ENCODE measurements around the gene GLIS1.

DNA sequence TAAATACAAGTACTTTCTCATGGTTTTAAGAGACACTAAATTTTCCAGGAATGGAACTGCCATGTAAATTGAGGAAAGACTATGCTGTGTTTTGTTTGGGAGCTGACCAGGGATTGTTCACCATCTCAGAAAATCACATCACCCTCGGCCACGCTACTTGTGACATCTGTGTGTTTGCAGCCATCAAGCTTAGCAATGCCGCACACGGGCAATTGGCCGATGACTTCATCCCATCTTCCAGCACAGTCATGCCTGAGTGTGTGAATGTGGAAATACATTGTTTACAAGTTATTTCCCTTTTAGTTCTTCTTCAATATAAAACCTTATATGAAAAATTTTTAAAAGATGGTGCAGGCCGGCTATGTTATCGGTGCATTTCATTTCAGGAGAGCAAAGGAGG is 121.6 kb downstream of the GLIS1 start:
- TF ChIP-seq POLR2AphosphoS5 (IDR thresholded peaks at IDR 0.05; ENCODE audit: low read depth), result no peak
- TF ChIP-seq, protein P1, sequence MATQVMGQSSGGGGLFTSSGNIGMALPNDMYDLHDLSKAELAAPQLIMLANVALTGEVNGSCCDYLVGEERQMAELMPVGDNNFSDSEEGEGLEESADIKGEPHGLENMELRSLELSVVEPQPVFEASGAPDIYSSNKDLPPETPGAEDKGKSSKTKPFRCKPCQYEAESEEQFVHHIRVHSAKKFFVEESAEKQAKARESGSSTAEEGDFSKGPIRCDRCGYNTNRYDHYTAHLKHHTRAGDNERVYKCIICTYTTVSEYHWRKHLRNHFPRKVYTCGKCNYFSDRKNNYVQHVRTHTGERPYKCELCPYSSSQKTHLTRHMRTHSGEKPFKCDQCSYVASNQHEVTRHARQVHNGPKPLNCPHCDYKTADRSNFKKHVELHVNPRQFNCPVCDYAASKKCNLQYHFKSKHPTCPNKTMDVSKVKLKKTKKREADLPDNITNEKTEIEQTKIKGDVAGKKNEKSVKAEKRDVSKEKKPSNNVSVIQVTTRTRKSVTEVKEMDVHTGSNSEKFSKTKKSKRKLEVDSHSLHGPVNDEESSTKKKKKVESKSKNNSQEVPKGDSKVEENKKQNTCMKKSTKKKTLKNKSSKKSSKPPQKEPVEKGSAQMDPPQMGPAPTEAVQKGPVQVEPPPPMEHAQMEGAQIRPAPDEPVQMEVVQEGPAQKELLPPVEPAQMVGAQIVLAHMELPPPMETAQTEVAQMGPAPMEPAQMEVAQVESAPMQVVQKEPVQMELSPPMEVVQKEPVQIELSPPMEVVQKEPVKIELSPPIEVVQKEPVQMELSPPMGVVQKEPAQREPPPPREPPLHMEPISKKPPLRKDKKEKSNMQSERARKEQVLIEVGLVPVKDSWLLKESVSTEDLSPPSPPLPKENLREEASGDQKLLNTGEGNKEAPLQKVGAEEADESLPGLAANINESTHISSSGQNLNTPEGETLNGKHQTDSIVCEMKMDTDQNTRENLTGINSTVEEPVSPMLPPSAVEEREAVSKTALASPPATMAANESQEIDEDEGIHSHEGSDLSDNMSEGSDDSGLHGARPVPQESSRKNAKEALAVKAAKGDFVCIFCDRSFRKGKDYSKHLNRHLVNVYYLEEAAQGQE (IDR thresholded peaks at IDR 0.05; ENCODE audit: unreplicated experiment), result no peak
- TF ChIP-seq EZH2 (IDR thresholded peaks at IDR 0.05; ENCODE audit: low read depth, unreplicated experiment), result no peak
- TF ChIP-seq EZH2phosphoT487 (IDR thresholded peaks at IDR 0.05; ENCODE audit: unreplicated experiment), result no peak
- TF ChIP-seq, protein P2, sequence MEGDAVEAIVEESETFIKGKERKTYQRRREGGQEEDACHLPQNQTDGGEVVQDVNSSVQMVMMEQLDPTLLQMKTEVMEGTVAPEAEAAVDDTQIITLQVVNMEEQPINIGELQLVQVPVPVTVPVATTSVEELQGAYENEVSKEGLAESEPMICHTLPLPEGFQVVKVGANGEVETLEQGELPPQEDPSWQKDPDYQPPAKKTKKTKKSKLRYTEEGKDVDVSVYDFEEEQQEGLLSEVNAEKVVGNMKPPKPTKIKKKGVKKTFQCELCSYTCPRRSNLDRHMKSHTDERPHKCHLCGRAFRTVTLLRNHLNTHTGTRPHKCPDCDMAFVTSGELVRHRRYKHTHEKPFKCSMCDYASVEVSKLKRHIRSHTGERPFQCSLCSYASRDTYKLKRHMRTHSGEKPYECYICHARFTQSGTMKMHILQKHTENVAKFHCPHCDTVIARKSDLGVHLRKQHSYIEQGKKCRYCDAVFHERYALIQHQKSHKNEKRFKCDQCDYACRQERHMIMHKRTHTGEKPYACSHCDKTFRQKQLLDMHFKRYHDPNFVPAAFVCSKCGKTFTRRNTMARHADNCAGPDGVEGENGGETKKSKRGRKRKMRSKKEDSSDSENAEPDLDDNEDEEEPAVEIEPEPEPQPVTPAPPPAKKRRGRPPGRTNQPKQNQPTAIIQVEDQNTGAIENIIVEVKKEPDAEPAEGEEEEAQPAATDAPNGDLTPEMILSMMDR (conservative IDR thresholded peaks at IDR 0.05; ENCODE audit: low read depth in 2 of 2), result no peak
- no peak for TF ChIP-seq CREB1 (CRISPR knock-in tag; IDR thresholded peaks at IDR 0.05; ENCODE audit: low read depth)
- TF ChIP-seq JUNB (IDR thresholded peaks at IDR 0.05; ENCODE audit: unreplicated experiment), result no peak
- no peak for TF ChIP-seq NANOG (IDR thresholded peaks at IDR 0.05; ENCODE audit: borderline replicate concordance)
- TF ChIP-seq, protein P3, sequence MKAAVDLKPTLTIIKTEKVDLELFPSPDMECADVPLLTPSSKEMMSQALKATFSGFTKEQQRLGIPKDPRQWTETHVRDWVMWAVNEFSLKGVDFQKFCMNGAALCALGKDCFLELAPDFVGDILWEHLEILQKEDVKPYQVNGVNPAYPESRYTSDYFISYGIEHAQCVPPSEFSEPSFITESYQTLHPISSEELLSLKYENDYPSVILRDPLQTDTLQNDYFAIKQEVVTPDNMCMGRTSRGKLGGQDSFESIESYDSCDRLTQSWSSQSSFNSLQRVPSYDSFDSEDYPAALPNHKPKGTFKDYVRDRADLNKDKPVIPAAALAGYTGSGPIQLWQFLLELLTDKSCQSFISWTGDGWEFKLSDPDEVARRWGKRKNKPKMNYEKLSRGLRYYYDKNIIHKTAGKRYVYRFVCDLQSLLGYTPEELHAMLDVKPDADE (IDR thresholded peaks at IDR 0.05), result no peak
- no peak for TF ChIP-seq STAT1 (IDR thresholded peaks at IDR 0.05; ENCODE audit: unreplicated experiment)

Data from GM23338 (cell line).